Endothelial cell (in vitro differentiated cells): ENCODE measurements around the gene MAFF. TPM values are rescaled to one million over a fixed set of nuclear protein-coding genes. Genes with fewer than 3 reads are reported as not detected.

Experiments used
- DNase-seq: peaks from one replicate; pipeline ENCODE4 v3.0.0; 2021; ENCODE audit warnings: low spot score
- H3K27ac Mint-ChIP-seq: one replicate; pipeline ENCODE4 v1.8.0; 2021; ENCODE audit warnings: mixed read lengths, inconsistent platforms; ENCODE audit not compliant: unreplicated experiment
- H3K27me3 Mint-ChIP-seq: one replicate; pipeline ENCODE4 v1.8.0; 2021; ENCODE audit warnings: mild to moderate bottlenecking, moderate library complexity, mixed read lengths, inconsistent platforms; ENCODE audit not compliant: unreplicated experiment
- H3K36me3 Mint-ChIP-seq: one replicate; pipeline ENCODE4 v1.8.0; 2021; ENCODE audit warnings: mild to moderate bottlenecking, low read depth, mixed read lengths, inconsistent platforms; ENCODE audit not compliant: unreplicated experiment
- H3K4me1 Mint-ChIP-seq: one replicate; pipeline ENCODE4 v1.8.0; 2021; ENCODE audit warnings: mild to moderate bottlenecking, mixed read lengths, inconsistent platforms; ENCODE audit not compliant: unreplicated experiment
- H3K4me3 Mint-ChIP-seq: one replicate; pipeline ENCODE4 v1.8.0; 2021; ENCODE audit warnings: mild to moderate bottlenecking, mixed read lengths, inconsistent platforms; ENCODE audit not compliant: unreplicated experiment
- H3K9me3 Mint-ChIP-seq: one replicate; pipeline ENCODE4 v1.8.0; 2021; ENCODE audit warnings: mixed read lengths, inconsistent platforms; ENCODE audit not compliant: unreplicated experiment
- CTCF ChIP-seq: fragments of 200-600 bp; sonication (generic); IDR thresholded peaks from one replicate; pipeline ENCODE4 v1.5.0; 2021; ENCODE audit warnings: antibody characterized with exemption; ENCODE audit not compliant: unreplicated experiment
- total RNA-seq: library from RNA; stranded (reverse); fragmentation: NEBNext Ultra II Directional; extraction: Animal tissue kit (Norgen Biotek cat#: 25700); gene quantifications from one replicate; pipeline ENCODE4 v1.2.1, GENCODE V29; 2021; ENCODE audit not compliant: unreplicated experiment

MAFF gene
- total RNA-seq, 1 donor from 2014 or later = 3.5 TPM

GRCh38 chr22:38213319-38213989 is 11.7 kb downstream of the MAFF start:
- Mint-ChIP-seq H3K9me3 (no peaks in the 10 kb centered on the region), H3K4me3 (peak overlapping the region; percentile 9), H3K4me1 (peaks cover 7% of the 10 kb centered on the region), H3K36me3 (peaks cover 12% of the 10 kb centered on the region), H3K27me3 (peaks cover 25% of the 10 kb centered on the region), H3K27ac (peak overlapping the region; percentile 58)
- no peak for TF ChIP-seq CTCF
- no peak for DNase-seq

DNA sequence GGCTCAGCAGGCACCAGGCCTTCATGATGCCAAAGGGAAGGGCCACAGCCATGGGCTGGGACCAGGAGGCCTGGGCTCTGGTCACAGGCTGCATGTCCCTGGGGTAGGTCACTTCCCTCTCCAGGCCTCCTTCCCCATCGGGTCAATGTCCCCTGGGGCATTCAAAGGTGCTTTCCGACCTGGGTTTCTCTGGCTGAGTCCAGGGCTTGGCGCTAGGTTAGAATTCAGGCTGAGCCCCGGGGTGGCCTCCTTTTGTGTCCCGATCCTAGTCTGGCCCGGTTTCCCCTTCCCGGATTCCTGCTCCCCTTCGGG is 12.2 kb downstream of the MAFF start:
- H3K4me1 Mint-ChIP-seq = peaks cover 10% of the 10 kb centered on the region
- H3K36me3 Mint-ChIP-seq = peaks cover 12% of the 10 kb centered on the region
- H3K9me3 Mint-ChIP-seq = no peaks in the 10 kb centered on the region
- H3K27me3 Mint-ChIP-seq = peaks cover 23% of the 10 kb centered on the region
- H3K4me3 Mint-ChIP-seq = no peak overlapping the region
- TF ChIP-seq CTCF = no peak
- DNase-seq = no peak
- H3K27ac Mint-ChIP-seq = no peak overlapping the region

DNA sequence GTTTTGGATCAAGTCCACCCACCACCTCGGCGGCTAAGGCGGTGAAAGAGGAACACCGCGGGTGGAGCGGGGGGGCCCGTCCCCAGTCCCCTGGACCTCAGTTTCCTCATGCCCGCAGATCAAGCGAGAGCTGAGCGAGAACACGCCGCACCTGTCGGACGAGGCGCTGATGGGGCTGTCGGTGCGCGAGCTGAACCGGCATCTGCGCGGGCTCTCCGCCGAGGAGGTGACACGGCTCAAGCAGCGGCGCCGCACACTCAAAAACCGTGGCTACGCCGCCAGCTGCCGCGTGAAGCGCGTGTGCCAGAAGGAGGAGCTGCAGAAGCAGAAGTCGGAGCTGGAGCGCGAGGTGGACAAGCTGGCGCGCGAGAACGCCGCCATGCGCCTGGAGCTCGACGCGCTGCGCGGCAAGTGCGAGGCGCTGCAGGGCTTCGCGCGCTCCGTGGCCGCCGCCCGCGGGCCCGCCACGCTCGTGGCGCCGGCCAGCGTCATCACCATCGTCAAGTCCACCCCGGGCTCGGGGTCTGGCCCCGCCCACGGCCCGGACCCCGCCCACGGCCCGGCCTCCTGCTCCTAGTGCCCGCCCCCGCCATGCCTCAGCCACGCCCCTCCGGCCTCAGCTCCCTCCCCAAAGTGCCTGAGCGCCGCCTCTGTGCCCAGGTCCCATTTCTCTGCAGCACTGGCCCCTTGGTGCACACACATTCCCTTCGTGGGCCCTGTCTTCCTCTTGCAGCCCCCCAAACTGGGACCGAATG is 12.7 kb downstream of the MAFF start:
- Mint-ChIP-seq H3K36me3 (peaks cover 15% of the 10 kb centered on the region), H3K4me3 (no peak overlapping the region), H3K4me1 (peaks cover 16% of the 10 kb centered on the region), H3K27me3 (peaks cover 28% of the 10 kb centered on the region), H3K9me3 (no peaks in the 10 kb centered on the region), H3K27ac (no peak overlapping the region)
- TF ChIP-seq CTCF = no peak
- peak; percentile 75 for DNase-seq

DNA sequence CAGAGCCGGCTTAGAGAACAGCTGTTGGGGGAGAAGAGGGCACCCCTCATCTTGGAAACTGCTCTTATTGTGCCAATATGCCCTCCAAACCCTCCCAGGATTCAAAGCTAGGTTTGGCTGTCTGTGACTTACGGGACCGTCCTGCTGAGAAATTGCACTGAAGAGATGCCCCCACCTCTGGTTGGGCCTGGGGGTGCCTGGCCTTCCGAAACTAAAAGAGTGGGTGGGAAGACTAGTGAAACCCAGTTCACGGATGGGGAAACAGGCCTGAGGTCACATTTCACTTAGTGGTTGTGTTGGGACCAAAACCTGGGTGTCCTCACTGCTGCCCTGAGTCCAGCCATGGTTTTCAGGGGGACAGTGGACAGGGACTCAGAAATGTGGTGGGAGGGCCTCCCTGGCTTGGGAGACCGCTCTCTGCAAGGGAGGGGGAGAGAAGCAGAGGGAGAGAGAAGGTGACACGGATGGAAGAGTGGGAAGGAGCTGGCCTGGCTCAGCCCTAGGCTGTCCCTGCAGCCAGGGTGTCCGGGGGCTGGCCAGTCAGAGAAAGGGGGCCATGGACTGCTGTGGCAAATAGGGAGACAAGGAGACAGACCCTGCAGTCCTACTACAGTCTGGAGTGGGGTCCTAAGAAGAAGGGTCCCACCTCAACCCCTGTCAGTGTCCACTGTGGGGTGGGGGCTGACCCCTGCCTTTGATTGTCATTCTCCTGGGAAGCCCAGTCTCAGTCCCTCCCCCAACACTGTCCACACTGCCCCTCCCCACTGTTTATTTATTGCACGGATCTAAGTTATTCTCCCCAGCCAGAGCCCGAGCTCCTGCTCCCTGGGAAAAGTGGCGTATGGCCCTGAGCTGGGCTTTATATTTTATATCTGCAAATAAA is 13.6 kb downstream of the MAFF start:
- peaks cover 14% of the 10 kb centered on the region for H3K4me1 Mint-ChIP-seq
- H3K27ac Mint-ChIP-seq = peak overlapping the region; percentile 5
- TF ChIP-seq CTCF = no peak
- H3K36me3 Mint-ChIP-seq = peaks cover 12% of the 10 kb centered on the region
- no peaks in the 10 kb centered on the region for H3K9me3 Mint-ChIP-seq
- DNase-seq = no peak
- no peak overlapping the region for H3K4me3 Mint-ChIP-seq
- H3K27me3 Mint-ChIP-seq = peaks cover 26% of the 10 kb centered on the region
